Heart left ventricle (tissue), 16 donors: ENCODE data around the gene GIN1. TPM values are rescaled to one million over a fixed set of nuclear protein-coding genes. Genes with fewer than 3 reads are reported as not detected.

Source experiments
- ATAC-seq, 4 donors: fragments of 200-7000 bp; cut with Tn5 transposase; one replicate each; pipeline ENCODE4 v1.9.1; 2020 to 2022; ENCODE audit warnings: moderate library complexity in 4 of 4, mild to moderate bottlenecking in 3 of 4, moderate number of reproducible peaks in 1 of 4
- DNase-seq, 5 donors: peaks; one replicate each; pipeline ENCODE4 v3.0.0-alpha.2; 2020
- H3K27ac ChIP-seq, 12 donors: fragments of 200-600 bp; sonication (generic) in 4 of 12; one replicate each; pipeline versions ENCODE4 v1.5.0 to v1.8.0; 2016 to 2022; ENCODE audit warnings: mild to moderate bottlenecking in 2 of 12
- H3K27me3 ChIP-seq, 9 donors: fragments of 200-600 bp; sonication (generic) in 2 of 9; one replicate each; pipeline versions ENCODE4 v1.5.1 to v1.8.0; 2016 to 2022; ENCODE audit warnings: mild to moderate bottlenecking in 3 of 9
- H3K36me3 ChIP-seq, 9 donors: fragments of 200-600 bp; sonication (generic) in 2 of 9; one replicate each; pipeline versions ENCODE4 v1.5.0 to v1.8.0; 2018 to 2022; ENCODE audit warnings: mild to moderate bottlenecking in 2 of 9
- H3K4me1 ChIP-seq, 12 donors: fragments of 200-600 bp; sonication (generic) in 4 of 12; one replicate each; pipeline versions ENCODE4 v1.5.0 to v1.8.0; 2016 to 2022; ENCODE audit warnings: mild to moderate bottlenecking in 3 of 12
- H3K4me3 ChIP-seq, 12 donors: fragments of 200-600 bp; sonication (generic) in 4 of 12; one replicate each; pipeline versions ENCODE4 v1.5.0 to v1.8.0; 2017 to 2022; ENCODE audit warnings: mild to moderate bottlenecking in 9 of 12, moderate library complexity in 4 of 12
- H3K9me3 ChIP-seq, 12 donors: fragments of 200-600 bp; sonication (generic) in 4 of 12; one replicate each; pipeline versions ENCODE4 v1.5.0 to v1.8.0; 2016 to 2022; ENCODE audit warnings: mild to moderate bottlenecking in 1 of 12
- CTCF ChIP-seq, 12 donors: fragments of 200-600 bp; sonication (generic) in 4 of 12; IDR thresholded peaks; one replicate each; pipeline versions ENCODE4 v1.5.0 to v1.8.0; 2018 to 2022; ENCODE audit warnings: antibody characterized with exemption in 12 of 12, mild to moderate bottlenecking in 5 of 12
- POLR2A ChIP-seq, 2 donors: fragments of 450-650 bp; IDR thresholded peaks; one replicate each; pipeline ENCODE4 v1.6.1; 2017; ENCODE audit warnings: antibody characterized with exemption in 2 of 2, mild to moderate bottlenecking in 2 of 2, moderate library complexity in 2 of 2
- WGBS, 4 donors: extraction: QIAGEN DNeasy Blood & Tissue Kit in 2 of 4; methylation state at CpG; one replicate each; pipeline versions ENCODE4 v1.1.5 to v1.1.7; 2013 to 2018; 5-methylcytosine and 5-hydroxymethylcytosine counted together
- intact Hi-C, 10 donors: fragments of 100-400 bp; cut with DNase I; formaldehyde crosslinking; loops; one replicate each; pipeline versions ENCODE4 v1.11.1 to v1.14.2; 2022
- polyA plus RNA-seq, 2 donors: library from polyadenylated mRNA; stranded (reverse); fragments of 200-250 nt; gene quantifications; one replicate each; pipeline ENCODE4 v1.2.3, GENCODE V29; 2013
- total RNA-seq, 9 donors: library from RNA; depleted of rRNA in 2 of 9; stranded (reverse); fragments of >200 nt in 2 of 9; fragmentation: NEBNext Ultra II Directional in 3 of 9; extraction: Animal tissue kit (Norgen Biotek cat#: 25700) in 3 of 9; gene quantifications; one replicate each; pipeline versions ENCODE4 v1.1.0 to v1.2.4, GENCODE V29; 2016 to 2023
- donor health status: ischemic (EF 13 %, LVEDD 7.1; RV severe dilation, severe dysfunction).
- donor health status: healthy with polysubstance abuse.
- donor health status: DM: no; HTN: yes; CAD: no.
- donor health status: DM: no; HTN: no; CAD: no.
- donor health status: ischemic (EF 25% LVEDD 6.9; RV normal size, moderate dysfunction).
- donor health status: ischemic (EF 25% LVEDD 5.7; RV mildly dilated, moderate dysfunction).
- donor health status: healthy.
- donor health status: DM: yes; HTN: yes; CAD: no.
- donor health status: ischemic (EF 35%, LVEDD 5.7; RV mildly dilated, moderate dysfunction).
- donor health status: nonischemic (EF 11% LVEDD 7.7; RV severe dilation, severe dysfunction).
- donor health status: DM: yes; HTN: yes; CAD: no.
- donor health status: PGD.
- donor health status: ischemic (EF 29% LVEDD 5.4; RV normal size, mild dysfunction).
- donor health status: nonischemic (EF 23%, LVEDD 6.1; RV moderate dilation, normal function).

GIN1 gene
- total and polyA plus RNA-seq, 11 donors, result 6.7 to 17.8 (median 12.1) TPM

- TF ChIP-seq CTCF (IDR thresholded peaks at IDR 0.05) (no peak), POLR2A (IDR thresholded peaks at IDR 0.05) (no peak)
- Histone ChIP-seq H3K4me1 (peaks cover 0 to 40% (median 27%) of the 10 kb centered on the region in 12 donors), H3K4me3 (peak overlapping the region; percentile 58 to 94 (median 80)), H3K9me3 (no peaks in the 10 kb centered on the region), H3K36me3 (no peaks in the 10 kb centered on the region), H3K27me3 (no peaks in the 10 kb centered on the region), H3K27ac (peak overlapping the region; percentile 69 to 99 (median 92))
- DNase-seq, result peak in 1 of 5 donors; percentile 22
- 1 to 3% (median 2%) methylated on average over 15 to 17 of the region's 17 CpGs for WGBS, 4 donors
- intact Hi-C loops, result loop anchor here in 2 of 10 donors (10.0 kb wide), 3 partner anchors 356 to 444 kb away; partner anchors contain the start of genes NUDT12 (in 1 of the 2) and PAM (in 1 of the 2)
- peak in 1 of 4 donors; percentile 1 for ATAC-seq
These were observed 766 bp upstream of the GIN1 start for GRCh38 chr5:103120607-103121200.

GRCh38 chr5:103119070-103119764 is 721 bp downstream of the GIN1 start:
- intact Hi-C loops, result loop anchor here in 2 of 10 donors (2.0 to 5.0 kb wide), 2 partner anchors 24 to 362 kb away; partner anchors contain the start of gene PAM (in 1 of the 2)
- DNase-seq (no peak), ATAC-seq (no peak)
- WGBS, 4 donors, result 0 to 1% (median 1%) methylated on average over 15 of the region's 15 CpGs
- Histone ChIP-seq H3K36me3 (no peaks in the 10 kb centered on the region), H3K4me3 (peak overlapping the region; percentile 58 to 94 (median 80)), H3K4me1 (peaks cover 0 to 40% (median 27%) of the 10 kb centered on the region in 12 donors), H3K9me3 (no peaks in the 10 kb centered on the region), H3K27ac (peak overlapping the region; percentile 89 to 99 (median 92)), H3K27me3 (no peaks in the 10 kb centered on the region)
- no peak for TF ChIP-seq CTCF (IDR thresholded peaks at IDR 0.05)
- TF ChIP-seq POLR2A (IDR thresholded peaks at IDR 0.05), result no peak

GRCh38 chr5:103117471-103117991 is 2.4 kb downstream of the GIN1 start:
- intact Hi-C loops, result loop anchor here in 1 of 10 donors (5.0 kb wide), 1 partner anchor 360 kb away; the partner anchor contains the start of gene PAM

More at GRCh38 chr5:103117471-103117991, 2.4 kb downstream of the GIN1 start:
- Histone ChIP-seq H3K36me3 (no peaks in the 10 kb centered on the region), H3K9me3 (no peaks in the 10 kb centered on the region), H3K4me1 (peaks cover 0 to 38% (median 26%) of the 10 kb centered on the region in 12 donors), H3K27ac (no peak overlapping the region), H3K4me3 (no peak overlapping the region), H3K27me3 (no peaks in the 10 kb centered on the region)
- no peak for TF ChIP-seq CTCF (IDR thresholded peaks at IDR 0.05)
- TF ChIP-seq POLR2A (IDR thresholded peaks at IDR 0.05), result no peak
- 75 to 92% (median 83%) methylated on average over 4 of the region's 4 CpGs for WGBS, 4 donors
- no peak for DNase-seq
- no peak for ATAC-seq
